ENCODE measurements around the gene ASB12.

DNA sequence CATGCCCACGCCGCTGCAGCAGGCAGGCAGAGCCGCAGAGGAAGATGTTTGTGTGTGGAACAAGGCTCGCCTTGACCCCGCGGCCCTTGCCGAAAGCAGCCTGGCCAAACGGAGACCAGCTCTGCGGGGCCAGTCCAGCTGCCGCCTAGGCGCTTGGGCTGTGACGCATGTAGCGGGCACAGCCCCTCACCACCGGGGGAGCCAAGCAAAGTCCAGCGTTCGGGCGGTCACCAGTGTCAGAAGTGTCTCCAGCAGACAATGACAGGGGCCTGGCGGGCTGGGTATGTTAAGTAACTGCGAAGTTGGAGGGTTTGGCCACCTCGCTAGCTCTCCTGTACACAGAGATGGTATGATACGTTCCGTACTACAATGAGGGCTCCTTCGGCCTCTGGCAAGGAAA is 26.2 kb downstream of the ASB12 start:
- TF ChIP-seq POLR2AphosphoS5 (IDR thresholded peaks at IDR 0.05; ENCODE audit: insufficient read depth, low read depth, low read length): no peak
- TF ChIP-seq, protein P1, sequence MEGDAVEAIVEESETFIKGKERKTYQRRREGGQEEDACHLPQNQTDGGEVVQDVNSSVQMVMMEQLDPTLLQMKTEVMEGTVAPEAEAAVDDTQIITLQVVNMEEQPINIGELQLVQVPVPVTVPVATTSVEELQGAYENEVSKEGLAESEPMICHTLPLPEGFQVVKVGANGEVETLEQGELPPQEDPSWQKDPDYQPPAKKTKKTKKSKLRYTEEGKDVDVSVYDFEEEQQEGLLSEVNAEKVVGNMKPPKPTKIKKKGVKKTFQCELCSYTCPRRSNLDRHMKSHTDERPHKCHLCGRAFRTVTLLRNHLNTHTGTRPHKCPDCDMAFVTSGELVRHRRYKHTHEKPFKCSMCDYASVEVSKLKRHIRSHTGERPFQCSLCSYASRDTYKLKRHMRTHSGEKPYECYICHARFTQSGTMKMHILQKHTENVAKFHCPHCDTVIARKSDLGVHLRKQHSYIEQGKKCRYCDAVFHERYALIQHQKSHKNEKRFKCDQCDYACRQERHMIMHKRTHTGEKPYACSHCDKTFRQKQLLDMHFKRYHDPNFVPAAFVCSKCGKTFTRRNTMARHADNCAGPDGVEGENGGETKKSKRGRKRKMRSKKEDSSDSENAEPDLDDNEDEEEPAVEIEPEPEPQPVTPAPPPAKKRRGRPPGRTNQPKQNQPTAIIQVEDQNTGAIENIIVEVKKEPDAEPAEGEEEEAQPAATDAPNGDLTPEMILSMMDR (IDR thresholded peaks at IDR 0.05; ENCODE audit: extremely low read depth in 1 of 2, insufficient read depth in 1 of 2, low read depth in 1 of 2, low read length in 2 of 2): no peak
- TF ChIP-seq EZH2 (IDR thresholded peaks at IDR 0.05; ENCODE audit: borderline replicate concordance, low read depth, low read length, severe bottlenecking): no peak
- TF ChIP-seq JUN (IDR thresholded peaks at IDR 0.05; ENCODE audit: borderline replicate concordance, insufficient read depth, insufficient read length, low read depth): no peak
- TF ChIP-seq FOS (IDR thresholded peaks at IDR 0.05; ENCODE audit: borderline replicate concordance, insufficient read depth, low read length): no peak
